Dendritic cell treated with granulocyte-macrophage colony-stimulating factor and Interleukin-4, amounts not matched to agents 40 ng/mL and 50 ng/mL, for 4 days (primary cell): ENCODE results near the gene TMEM109.
A peak's percentile ranks its signal among the peaks of the same experiment; 100 is the strongest.

ENCODE experiments used
- H3K27ac Mint-ChIP-seq: one replicate; pipeline ENCODE4 v1.8.0; 2022; ENCODE audit warnings: mild to moderate bottlenecking, mixed read lengths
- H3K27me3 Mint-ChIP-seq: one replicate; pipeline ENCODE4 v1.8.0; 2022; ENCODE audit warnings: mild to moderate bottlenecking, mixed read lengths
- H3K36me3 Mint-ChIP-seq: one replicate; pipeline ENCODE4 v1.8.0; 2022; ENCODE audit warnings: low read depth, mixed read lengths
- H3K4me1 Mint-ChIP-seq: one replicate; pipeline ENCODE4 v1.8.0; 2022; ENCODE audit warnings: low read depth, mixed read lengths
- H3K4me3 Mint-ChIP-seq: one replicate; pipeline ENCODE4 v1.8.0; 2022; ENCODE audit warnings: mild to moderate bottlenecking, moderate library complexity, mixed read lengths
- H3K9me3 Mint-ChIP-seq: one replicate; pipeline ENCODE4 v1.8.0; 2022; ENCODE audit warnings: mixed read lengths
- intact Hi-C: fragments of 100-400 bp; cut with micrococcal nuclease; formaldehyde crosslinking; loops from one replicate; pipeline ENCODE4 v1.15.0; 2022

The TMEM109 gene

GRCh38 chr11:60913793-60914632 lies at the start of gene TMEM109:
Gene TMEM109 (plus strand): TSS chr11:60914158. CDS start chr11:60919694, 5,536 bp downstream.
- intact Hi-C loops = loop anchor here (5.0 kb wide), 1 partner anchor 38 kb away; the partner anchor contains the start of gene SLC15A3
- H3K27ac Mint-ChIP-seq = peak within 1 kb of the TSS; percentile 95
- peaks cover 83% of the 10 kb centered on the region for H3K4me1 Mint-ChIP-seq
- peak within 1 kb of the TSS; percentile 100 for H3K4me3 Mint-ChIP-seq
- H3K27me3 Mint-ChIP-seq = no peaks in the 10 kb centered on the region
- H3K36me3 Mint-ChIP-seq = peaks cover 18% of the 10 kb centered on the region
- peaks cover 8% of the 10 kb centered on the region for H3K9me3 Mint-ChIP-seq

GRCh38 chr11:60864856-60865513 lies 49.0 kb upstream of the TMEM109 start:
- peak overlapping the region; percentile 8 for H3K27ac Mint-ChIP-seq

GRCh38 chr11:60866911-60867870 lies 46.8 kb upstream of the TMEM109 start, which contains the start of gene ZP1:
Gene ZP1 (plus strand): TSS chr11:60867542. CDS start chr11:60867562, 20 bp downstream.
- no peak within 1 kb of the TSS for H3K4me3 Mint-ChIP-seq
- intact Hi-C loops = no loop called here
- no peaks in the 10 kb centered on the region for H3K9me3 Mint-ChIP-seq
- no peaks in the 10 kb centered on the region for H3K36me3 Mint-ChIP-seq
- H3K27ac Mint-ChIP-seq = no peak within 1 kb of the TSS
- H3K27me3 Mint-ChIP-seq = peaks cover 8% of the 10 kb centered on the region
- H3K4me1 Mint-ChIP-seq = peaks cover 6% of the 10 kb centered on the region

More at GRCh38 chr11:60864856-60865513, 49.0 kb upstream of the TMEM109 start:
- Mint-ChIP-seq H3K27me3 (peaks cover 8% of the 10 kb centered on the region), H3K4me1 (no peaks in the 10 kb centered on the region), H3K9me3 (no peaks in the 10 kb centered on the region), H3K36me3 (no peaks in the 10 kb centered on the region), H3K4me3 (no peak overlapping the region)
- intact Hi-C loops = no loop called here

- intact Hi-C loops = no loop called here
These were observed 45.9 kb upstream of the TMEM109 start for GRCh38 chr11:60867871-60868681.

GRCh38 chr11:60868682-60869450 lies 45.1 kb upstream of the TMEM109 start:
- peaks cover 12% of the 10 kb centered on the region for H3K4me1 Mint-ChIP-seq
- intact Hi-C loops = no loop called here
- H3K4me3 Mint-ChIP-seq = no peak overlapping the region
- H3K27me3 Mint-ChIP-seq = peaks cover 5% of the 10 kb centered on the region
- H3K36me3 Mint-ChIP-seq = no peaks in the 10 kb centered on the region
- H3K27ac Mint-ChIP-seq = no peak overlapping the region
- no peaks in the 10 kb centered on the region for H3K9me3 Mint-ChIP-seq

More at GRCh38 chr11:60867871-60868681, 45.9 kb upstream of the TMEM109 start:
- H3K27me3 Mint-ChIP-seq = peaks cover 6% of the 10 kb centered on the region
- H3K4me1 Mint-ChIP-seq = peaks cover 8% of the 10 kb centered on the region
- no peak overlapping the region for H3K27ac Mint-ChIP-seq
- no peaks in the 10 kb centered on the region for H3K9me3 Mint-ChIP-seq
- H3K4me3 Mint-ChIP-seq = no peak overlapping the region
- no peaks in the 10 kb centered on the region for H3K36me3 Mint-ChIP-seq

GRCh38 chr11:60869451-60869825 lies 44.5 kb upstream of the TMEM109 start:
- Mint-ChIP-seq H3K9me3 (no peaks in the 10 kb centered on the region), H3K27ac (no peak overlapping the region), H3K36me3 (no peaks in the 10 kb centered on the region), H3K27me3 (peaks cover 5% of the 10 kb centered on the region), H3K4me1 (peaks cover 12% of the 10 kb centered on the region), H3K4me3 (no peak overlapping the region)
- intact Hi-C loops = no loop called here

- Mint-ChIP-seq H3K36me3 (no peaks in the 10 kb centered on the region), H3K9me3 (no peaks in the 10 kb centered on the region), H3K27me3 (peaks cover 3% of the 10 kb centered on the region), H3K4me3 (no peak overlapping the region), H3K4me1 (peaks cover 12% of the 10 kb centered on the region), H3K27ac (no peak overlapping the region)
- intact Hi-C loops = no loop called here
These were observed 43.7 kb upstream of the TMEM109 start for GRCh38 chr11:60870276-60870675.

GRCh38 chr11:60870733-60871377 lies 43.1 kb upstream of the TMEM109 start:
- Mint-ChIP-seq H3K4me3 (no peak overlapping the region), H3K4me1 (peaks cover 12% of the 10 kb centered on the region), H3K36me3 (no peaks in the 10 kb centered on the region), H3K9me3 (no peaks in the 10 kb centered on the region), H3K27ac (no peak overlapping the region), H3K27me3 (peaks cover 3% of the 10 kb centered on the region)
- intact Hi-C loops = no loop called here

GRCh38 chr11:60871378-60872061 lies 42.4 kb upstream of the TMEM109 start:
- H3K27ac Mint-ChIP-seq = no peak overlapping the region
- H3K27me3 Mint-ChIP-seq = peaks cover 3% of the 10 kb centered on the region
- intact Hi-C loops = no loop called here
- no peaks in the 10 kb centered on the region for H3K36me3 Mint-ChIP-seq
- H3K9me3 Mint-ChIP-seq = no peaks in the 10 kb centered on the region
- H3K4me3 Mint-ChIP-seq = no peak overlapping the region
- H3K4me1 Mint-ChIP-seq = peaks cover 12% of the 10 kb centered on the region

GRCh38 chr11:60872124-60872960 lies 41.6 kb upstream of the TMEM109 start:
- Mint-ChIP-seq H3K9me3 (no peaks in the 10 kb centered on the region), H3K4me3 (no peak overlapping the region), H3K27me3 (peaks cover 3% of the 10 kb centered on the region), H3K4me1 (peaks cover 12% of the 10 kb centered on the region), H3K27ac (no peak overlapping the region), H3K36me3 (no peaks in the 10 kb centered on the region)
- intact Hi-C loops = no loop called here

- H3K4me1 Mint-ChIP-seq = peaks cover 12% of the 10 kb centered on the region
- intact Hi-C loops = no loop called here
- no peak overlapping the region for H3K27ac Mint-ChIP-seq
- peaks cover 3% of the 10 kb centered on the region for H3K27me3 Mint-ChIP-seq
- H3K9me3 Mint-ChIP-seq = no peaks in the 10 kb centered on the region
- no peaks in the 10 kb centered on the region for H3K36me3 Mint-ChIP-seq
- no peak overlapping the region for H3K4me3 Mint-ChIP-seq
These were observed 40.9 kb upstream of the TMEM109 start for GRCh38 chr11:60872961-60873524.
